Lower lobe of right lung (tissue), 2 donors: ENCODE data around the gene SNRNP25. TPM values are rescaled to one million over a fixed set of nuclear protein-coding genes. Genes with fewer than 3 reads are reported as not detected.

ENCODE experiments used
- ATAC-seq, 2 donors: fragments of 200-7000 bp; cut with Tn5 transposase; one replicate each; pipeline ENCODE4 v1.9.1; 2020 to 2022; ENCODE audit warnings: mild to moderate bottlenecking in 2 of 2, moderate library complexity in 2 of 2
- DNase-seq: peaks from one replicate; pipeline ENCODE4 v3.0.0-alpha.2; 2020
- H3K27ac ChIP-seq: fragments of 200-600 bp; one replicate; pipeline ENCODE4 v1.8.0; 2022
- H3K27me3 ChIP-seq: fragments of 200-600 bp; one replicate; pipeline ENCODE4 v1.8.0; 2022; ENCODE audit warnings: low read depth
- H3K36me3 ChIP-seq: fragments of 200-600 bp; one replicate; pipeline ENCODE4 v1.8.0; 2022; ENCODE audit warnings: mild to moderate bottlenecking
- H3K4me1 ChIP-seq: fragments of 200-600 bp; one replicate; pipeline ENCODE4 v1.8.0; 2022
- H3K4me3 ChIP-seq: fragments of 200-600 bp; one replicate; pipeline ENCODE4 v1.8.0; 2022; ENCODE audit warnings: mild to moderate bottlenecking
- H3K9me3 ChIP-seq: fragments of 200-600 bp; one replicate; pipeline ENCODE4 v1.8.0; 2022
- CTCF ChIP-seq: fragments of 200-600 bp; IDR thresholded peaks from one replicate; pipeline ENCODE4 v1.8.0; 2022; ENCODE audit warnings: antibody characterized with exemption, mild to moderate bottlenecking
- intact Hi-C: fragments of 100-400 bp; cut with DNase I; formaldehyde crosslinking; loops from one replicate; pipeline ENCODE4 v1.11.0; 2022
- microRNA-seq: library from miRNA; unstranded; fragments of <30 nt; microRNA quantifications from one replicate; pipeline ENCODE4 v1.2.0, GENCODE V29; 2020; ENCODE audit warnings: borderline number of aligned reads
- total RNA-seq: library from RNA; stranded (reverse); fragmentation: NEBNext Ultra II Directional; extraction: Animal tissue kit (Norgen Biotek cat#: 25700); gene quantifications from one replicate; pipeline ENCODE4 v1.2.1, GENCODE V29; 2021
- donor health status: DM: no; HTN: yes; CAD: no; lungs with severe emphysema.

Gene SNRNP25
- total RNA-seq, 1 donor from 2014 or later: 18.5 TPM

GRCh38 chr16:104928-105327 lies 51.3 kb downstream of the SNRNP25 start:
- Histone ChIP-seq H3K9me3 (no peaks in the 10 kb centered on the region), H3K36me3 (peaks cover 39% of the 10 kb centered on the region), H3K27ac (no peak overlapping the region), H3K27me3 (no peaks in the 10 kb centered on the region), H3K4me1 (peaks cover 22% of the 10 kb centered on the region), H3K4me3 (no peak overlapping the region)
- DNase-seq (no peak), ATAC-seq (no peak)
- no peak for TF ChIP-seq CTCF
- intact Hi-C loops: no loop called here

DNA sequence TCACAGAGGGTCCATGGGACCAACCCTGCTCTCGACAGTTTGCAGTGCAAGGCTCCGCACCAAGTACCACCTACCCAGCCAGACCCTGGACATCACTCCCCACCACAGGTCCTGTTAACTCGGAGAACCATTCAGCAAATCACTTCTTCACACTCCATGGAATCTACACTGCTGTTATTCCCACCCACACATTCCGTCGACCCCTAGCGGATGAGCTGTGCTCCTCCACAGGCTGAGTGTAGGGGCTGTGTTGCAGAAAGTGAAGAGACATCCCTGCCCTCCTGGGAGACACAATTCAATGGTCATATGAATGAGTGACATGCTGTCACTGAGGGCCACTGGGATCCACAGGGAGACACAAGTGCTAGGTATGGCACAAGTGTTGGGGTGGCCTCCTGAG lies 51.9 kb downstream of the SNRNP25 start:
- no peak for TF ChIP-seq CTCF
- DNase-seq: no peak
- no peaks in the 10 kb centered on the region for H3K9me3 ChIP-seq
- no peak overlapping the region for H3K27ac ChIP-seq
- H3K36me3 ChIP-seq: peaks cover 45% of the 10 kb centered on the region
- H3K4me3 ChIP-seq: no peak overlapping the region
- peaks cover 22% of the 10 kb centered on the region for H3K4me1 ChIP-seq
- intact Hi-C loops: no loop called here
- no peaks in the 10 kb centered on the region for H3K27me3 ChIP-seq
- ATAC-seq: no peak

DNA sequence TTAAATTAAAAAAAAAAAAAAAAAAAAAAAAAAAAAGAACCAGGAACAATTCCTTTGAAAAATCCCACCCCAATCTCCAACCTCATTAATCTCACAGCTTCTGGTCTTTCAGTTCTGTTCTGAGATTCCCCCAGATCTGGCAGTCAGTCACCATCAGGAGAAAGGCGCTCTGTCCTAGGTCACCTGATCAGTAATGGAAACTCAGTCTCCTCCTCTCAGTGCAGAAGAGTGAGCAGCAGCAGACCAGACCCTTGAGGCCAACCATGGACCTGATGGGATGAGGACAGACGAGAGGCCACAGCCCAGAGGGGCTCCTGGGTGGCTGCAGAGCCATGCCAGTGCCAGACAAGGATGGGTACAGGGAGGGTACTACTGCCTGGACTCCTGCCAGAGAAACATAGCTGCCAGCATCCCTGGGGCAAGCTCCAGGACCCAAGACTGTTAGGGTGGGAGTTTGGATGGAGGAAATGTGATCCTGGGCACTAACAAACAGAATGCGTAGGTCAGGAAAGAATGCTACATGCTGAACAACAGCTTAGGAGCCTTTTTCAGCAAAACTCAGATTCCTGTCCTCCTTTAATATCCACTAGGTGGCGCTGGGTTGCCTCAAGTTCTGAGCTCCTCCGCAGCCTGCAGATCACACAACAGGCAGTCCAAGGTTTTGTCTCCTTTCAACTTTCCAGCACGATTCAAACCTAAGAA lies 53.1 kb downstream of the SNRNP25 start:
- H3K9me3 ChIP-seq: no peaks in the 10 kb centered on the region
- intact Hi-C loops: no loop called here
- peaks cover 57% of the 10 kb centered on the region for H3K36me3 ChIP-seq
- H3K4me3 ChIP-seq: no peak overlapping the region
- ATAC-seq (peak; percentile 68 to 76), DNase-seq (no peak)
- no peak overlapping the region for H3K27ac ChIP-seq
- H3K4me1 ChIP-seq: peaks cover 13% of the 10 kb centered on the region
- H3K27me3 ChIP-seq: no peaks in the 10 kb centered on the region
- TF ChIP-seq CTCF: peak; percentile 72

Small RNAs within 50 kb of the gene (microRNA-seq; reads per million reads assigned to microRNA genes)
- gene MIR6859-4: not detected

Other genes starting within 250 kb of the SNRNP25 start
- 12.1 TPM for gene POLR3K, start 220 bp upstream of the SNRNP25 start, total RNA-seq
- 35.9 TPM for gene RHBDF1, start 18.8 kb downstream of the SNRNP25 start, total RNA-seq
- 38.5 TPM for gene MPG, start 24.4 kb downstream of the SNRNP25 start, total RNA-seq
- gene NPRL3, start 84.8 kb downstream of the SNRNP25 start, total RNA-seq: 29.1 TPM
- gene HBZ, start 98.8 kb downstream of the SNRNP25 start, total RNA-seq: not detected
- gene HBM, start 112.2 kb downstream of the SNRNP25 start, total RNA-seq: not detected
- gene HBA2, start 119.0 kb downstream of the SNRNP25 start, total RNA-seq: 232 TPM
- gene HBA1, start 122.9 kb downstream of the SNRNP25 start, total RNA-seq: 217 TPM
- gene HBQ1, start 126.6 kb downstream of the SNRNP25 start, total RNA-seq: not detected
- gene LUC7L, start 175.6 kb downstream of the SNRNP25 start, total RNA-seq: 70.9 TPM
- 51.7 TPM for gene FAM234A, start 181.0 kb downstream of the SNRNP25 start, total RNA-seq
- 8.2 TPM for gene RGS11, start 222.1 kb downstream of the SNRNP25 start, total RNA-seq
- gene ARHGDIG, start 226.8 kb downstream of the SNRNP25 start, total RNA-seq: not detected
- gene PDIA2, start 229.3 kb downstream of the SNRNP25 start, total RNA-seq: not detected